Caco-2 (cell line): Measurements from ENCODE around the gene SEPTIN8. TPM values are rescaled to one million over a fixed set of nuclear protein-coding genes. Genes with fewer than 3 reads are reported as not detected.

Experiments
- BruUV-seq: library from RNA; stranded (reverse); fragments of 400-500 nt; replicated peaks from 2 replicates; lab custom pipeline; 2021; lab: Mats Ljungman, UMichigan
- CTCF ChIA-PET: fragments of 300-600 bp; sonication (Branson Sonifier 250); formaldehyde crosslinking; loops from one replicate; lab custom pipeline; 2022; ENCODE audit warnings: antibody characterized with exemption; lab: Charles Lee
- POLR2A ChIA-PET: fragments of 300-600 bp; sonication (Branson Sonifier 250); formaldehyde crosslinking; loops from one replicate; lab custom pipeline; 2022; ENCODE audit warnings: antibody characterized with exemption; lab: Charles Lee
- DNase-seq, 2 experiments: peaks; one replicate each; pipeline versions ENCODE4 v3.0.0 to v3.0.0-alpha.2; 2020 to 2022
- H3K27me3 ChIP-seq: replicated peaks from 2 replicates; pipeline ENCODE4 v1.6.0; 2011; ENCODE audit warnings: low read length; ENCODE audit not compliant: control insufficient read depth, insufficient read depth
- H3K36me3 ChIP-seq: 2 replicates; pipeline ENCODE4 v1.5.1; 2011; ENCODE audit warnings: low read length; ENCODE audit not compliant: control insufficient read depth, insufficient read depth
- H3K4me1 ChIP-seq: fragments of 250-450 bp; sonication (Bioruptor Pico); 2 replicates; pipeline ENCODE4 v1.5.1; 2020; ENCODE audit warnings: mild to moderate bottlenecking
- H3K4me3 ChIP-seq: 2 replicates; pipeline ENCODE4 v1.5.1; 2011; ENCODE audit warnings: low read depth, mild to moderate bottlenecking, control low read depth, low read length
- H3K9me3 ChIP-seq: fragments of 250-450 bp; sonication (Bioruptor Pico); 2 replicates; pipeline ENCODE4 v1.5.1; 2020; ENCODE audit warnings: mild to moderate bottlenecking, moderate library complexity
- H3K27ac Mint-ChIP-seq: one replicate; pipeline ENCODE4 v1.8.0; 2022; ENCODE audit warnings: mixed read lengths; ENCODE audit not compliant: unreplicated experiment
- H3K27me3 Mint-ChIP-seq: one replicate; pipeline ENCODE4 v1.8.0; 2022; ENCODE audit warnings: mixed read lengths; ENCODE audit not compliant: insufficient read depth, unreplicated experiment
- H3K36me3 Mint-ChIP-seq: one replicate; pipeline ENCODE4 v1.8.0; 2022; ENCODE audit warnings: mild to moderate bottlenecking, mixed read lengths; ENCODE audit not compliant: insufficient read depth, unreplicated experiment
- H3K4me1 Mint-ChIP-seq: one replicate; pipeline ENCODE4 v1.8.0; 2022; ENCODE audit warnings: low read depth, mixed read lengths; ENCODE audit not compliant: unreplicated experiment
- H3K4me3 Mint-ChIP-seq: one replicate; pipeline ENCODE4 v1.8.0; 2022; ENCODE audit warnings: mild to moderate bottlenecking, moderate library complexity, mixed read lengths; ENCODE audit not compliant: unreplicated experiment
- H3K9me3 Mint-ChIP-seq: one replicate; pipeline ENCODE4 v1.8.0; 2022; ENCODE audit warnings: mixed read lengths; ENCODE audit not compliant: unreplicated experiment
- CTCF ChIP-seq, 2 experiments: fragments of 200-600 bp in 1 of 2; IDR thresholded peaks; 1 replicate in 1 of 2; 2 replicates in 1 of 2; pipeline versions ENCODE4 v1.5.1 to v1.8.0; 2011 to 2022; ENCODE audit warnings: antibody characterized with exemption in 1 of 2, control low read depth in 1 of 2, inconsistent platforms in 1 of 2, low read depth in 1 of 2, low read length in 1 of 2, mild to moderate bottlenecking in 1 of 2, moderate library complexity in 1 of 2; ENCODE audit not compliant: insufficient read depth in 1 of 2, severe bottlenecking in 1 of 2, unreplicated experiment in 1 of 2
- intact Hi-C: fragments of 100-400 bp; cut with micrococcal nuclease; formaldehyde crosslinking; loops from one replicate; pipeline ENCODE4 v1.10.0; 2022; ENCODE audit not compliant: unreplicated experiment
- total RNA-seq: library from RNA; stranded (reverse); gene quantifications from 2 replicates; pipeline ENCODE4 v1.2.3, GENCODE V29; 2022

The SEPTIN8 gene
- total RNA-seq, 1 experiment from 2014 or later = 60.7 TPM

GRCh38 chr5:132782101-132782500, 5.1 kb upstream of the SEPTIN8 start:
- Mint-ChIP-seq H3K9me3 (no peaks in the 10 kb centered on the region), H3K4me3 (no peak overlapping the region), H3K36me3 (peaks cover 5% of the 10 kb centered on the region), H3K27me3 (peaks cover 5% of the 10 kb centered on the region), H3K4me1 (peaks cover 11% of the 10 kb centered on the region), H3K27ac (no peak overlapping the region)
- intact Hi-C loops = no loop called here
- H3K9me3 ChIP-seq = no peaks in the 10 kb centered on the region
- DNase-seq = no peak
- H3K36me3 ChIP-seq = no peaks in the 10 kb centered on the region
- no TSS peak for BruUV-seq
- no peaks in the 10 kb centered on the region for H3K27me3 ChIP-seq
- CTCF ChIA-PET = no interaction called here
- TF ChIP-seq CTCF (IDR thresholded peaks at IDR 0.05; ENCODE audit: insufficient read depth in 1 of 2, low read depth in 1 of 2, low read length in 1 of 2, severe bottlenecking in 1 of 2, unreplicated experiment in 1 of 2) = no peak
- POLR2A ChIA-PET = no interaction called here
- H3K4me3 ChIP-seq = no peak overlapping the region
- H3K4me1 ChIP-seq = peaks cover 8% of the 10 kb centered on the region

GRCh38 chr5:132781029-132781428, 4.0 kb upstream of the SEPTIN8 start:
- Mint-ChIP-seq H3K4me3 (no peak overlapping the region), H3K36me3 (peaks cover 5% of the 10 kb centered on the region), H3K4me1 (peaks cover 11% of the 10 kb centered on the region), H3K27ac (no peak overlapping the region), H3K27me3 (peaks cover 5% of the 10 kb centered on the region), H3K9me3 (no peaks in the 10 kb centered on the region)
- no peak overlapping the region for H3K4me3 ChIP-seq
- ChIA-PET POLR2A (interaction anchor here (0.6 kb wide), 1 partner anchor 40 kb away, joined by 3 read pairs; no protein-coding TSS in a partner anchor), CTCF (no interaction called here)
- H3K27me3 ChIP-seq = no peaks in the 10 kb centered on the region
- H3K9me3 ChIP-seq = no peaks in the 10 kb centered on the region
- intact Hi-C loops = no loop called here
- H3K36me3 ChIP-seq = no peaks in the 10 kb centered on the region
- no peak for TF ChIP-seq CTCF (IDR thresholded peaks at IDR 0.05; ENCODE audit: insufficient read depth in 1 of 2, low read depth in 1 of 2, low read length in 1 of 2, severe bottlenecking in 1 of 2, unreplicated experiment in 1 of 2)
- H3K4me1 ChIP-seq = peaks cover 10% of the 10 kb centered on the region
- DNase-seq = no peak
- no TSS peak for BruUV-seq

DNA sequence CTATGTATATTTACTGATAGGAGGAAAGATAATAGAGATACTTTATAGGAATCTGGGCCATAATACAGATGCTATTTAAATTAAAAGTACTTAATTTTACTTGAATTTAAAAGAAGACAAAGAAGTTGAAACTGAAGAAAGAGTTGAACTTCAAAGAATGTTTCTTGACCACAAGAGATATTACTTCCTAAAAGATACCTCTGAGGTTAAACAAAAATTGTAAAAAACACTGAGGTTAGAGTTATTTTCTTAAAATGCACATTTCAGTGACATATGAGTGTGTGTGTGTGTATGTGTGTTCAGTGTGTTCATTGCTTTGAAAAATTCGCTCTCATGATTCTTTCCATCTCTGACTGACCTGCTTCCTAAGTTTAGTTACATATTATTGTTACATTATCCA, 3.5 kb upstream of the SEPTIN8 start:
- Mint-ChIP-seq H3K27me3 (peaks cover 5% of the 10 kb centered on the region), H3K4me3 (no peak overlapping the region), H3K9me3 (no peaks in the 10 kb centered on the region), H3K36me3 (peaks cover 5% of the 10 kb centered on the region), H3K27ac (no peak overlapping the region), H3K4me1 (peaks cover 14% of the 10 kb centered on the region)
- CTCF ChIA-PET = no interaction called here
- H3K4me1 ChIP-seq = peaks cover 14% of the 10 kb centered on the region
- BruUV-seq = no TSS peak
- POLR2A ChIA-PET = no interaction called here
- DNase-seq = no peak
- intact Hi-C loops = no loop called here
- no peaks in the 10 kb centered on the region for H3K9me3 ChIP-seq
- no peaks in the 10 kb centered on the region for H3K36me3 ChIP-seq
- H3K4me3 ChIP-seq = no peak overlapping the region
- TF ChIP-seq CTCF (IDR thresholded peaks at IDR 0.05; ENCODE audit: insufficient read depth in 1 of 2, low read depth in 1 of 2, low read length in 1 of 2, severe bottlenecking in 1 of 2, unreplicated experiment in 1 of 2) = no peak
- no peaks in the 10 kb centered on the region for H3K27me3 ChIP-seq
